HepG2 (cell line): ENCODE results near the gene SGMS1. TPM values are rescaled to one million over a fixed set of nuclear protein-coding genes. Genes with fewer than 3 reads are reported as not detected.

Experiments used
- NR2C2 ChIP-seq: sonication (generic); formaldehyde crosslinking; IDR thresholded peaks from 2 replicates; pipeline ENCODE4 v1.4.0; 2020; ENCODE audit warnings: missing genetic modification reagents, mild to moderate bottlenecking, moderate library complexity, borderline replicate concordance
- PTBP1 ChIP-seq: fragments of 200-400 bp; formaldehyde crosslinking; IDR thresholded peaks from 2 replicates; pipeline ENCODE4 v1.6.1; 2018; ENCODE audit warnings: low read length, low read depth; ENCODE audit not compliant: poor library complexity, severe bottlenecking
- SIX1 ChIP-seq: sonication (generic); formaldehyde crosslinking; IDR thresholded peaks from 2 replicates; pipeline ENCODE4 v1.4.0; 2020; ENCODE audit warnings: missing genetic modification reagents, borderline replicate concordance
- SPEN ChIP-seq: sonication (generic); formaldehyde crosslinking; IDR thresholded peaks from 2 replicates; pipeline ENCODE4 v1.5.1; 2020; ENCODE audit warnings: low read depth, mild to moderate bottlenecking, missing genetic modification reagents
- STAG1 ChIP-seq: sonication (generic); formaldehyde crosslinking; IDR thresholded peaks from 2 replicates; pipeline ENCODE4 v1.4.0; 2020; ENCODE audit warnings: missing genetic modification reagents
- XRCC5 ChIP-seq: fragments of 200-400 bp; formaldehyde crosslinking; optimal IDR thresholded peaks from 2 replicates; pipeline ENCODE3; 2017; ENCODE audit warnings: mild to moderate bottlenecking, low read length
- ZNF263 ChIP-seq: sonication (generic); formaldehyde crosslinking; IDR thresholded peaks from 2 replicates; pipeline ENCODE4 v1.4.0; 2020; ENCODE audit warnings: missing genetic modification reagents
- ZNF354B ChIP-seq: sonication (generic); formaldehyde crosslinking; IDR thresholded peaks from 2 replicates; pipeline ENCODE4 v1.8.0; 2022; ENCODE audit warnings: mild to moderate bottlenecking, missing genetic modification reagents
- ZNF607 ChIP-seq: sonication (generic); formaldehyde crosslinking; IDR thresholded peaks from 2 replicates; pipeline ENCODE4 v1.5.1; 2020; ENCODE audit warnings: missing genetic modification reagents, mild to moderate bottlenecking, borderline replicate concordance
- ZSCAN31 ChIP-seq: sonication (generic); formaldehyde crosslinking; IDR thresholded peaks from 2 replicates; pipeline ENCODE4 v1.5.0; 2020; ENCODE audit warnings: low read depth, mild to moderate bottlenecking, missing genetic modification reagents
- polyA plus RNA-seq, 8 experiments: library from polyadenylated mRNA; depleted of rRNA in 3 of 8; stranded (reverse) in 7 of 8; unstranded in 1 of 8; fragments of >200 nt; fragmentation: Illumina TruSeq in 4 of 8; extraction: Trizol in 4 of 8; gene quantifications; 2 replicates each; pipeline versions ENCODE4 v1.2.1 to v1.2.3, GENCODE V29; 2011 to 2016; ENCODE audit warnings: low read depth in 4 of 8, missing spikeins in 1 of 8, mixed read lengths in 1 of 8; ENCODE audit not compliant: insufficient read depth in 1 of 8
- total RNA-seq, 5 experiments: library from RNA; depleted of rRNA; stranded (reverse); fragments of >200 nt; fragmentation: Illumina TruSeq; extraction: Trizol; gene quantifications; 2 replicates each; pipeline ENCODE4 v1.2.3, GENCODE V29; 2016; ENCODE audit warnings: low read depth in 1 of 5
- TF ChIP-seq, protein P1 (sequence below), 2 experiments: sonication (generic) in 1 of 2; formaldehyde crosslinking in 1 of 2; IDR thresholded peaks; 2 replicates each; pipeline versions ENCODE4 v1.5.1 to v1.6.1; 2011 to 2020; ENCODE audit warnings: borderline replicate concordance in 1 of 2, low read depth in 1 of 2, low read length in 1 of 2, mild to moderate bottlenecking in 1 of 2, missing genetic modification reagents in 1 of 2, moderate library complexity in 1 of 2
- TF ChIP-seq, protein P2 (sequence below): sonication (generic); formaldehyde crosslinking; conservative IDR thresholded peaks from 2 replicates; pipeline ENCODE4 v1.4.0; 2020; ENCODE audit warnings: missing genetic modification reagents
- TF ChIP-seq, protein P3 (sequence below): IDR thresholded peaks from 2 replicates; pipeline ENCODE4 v1.6.1; 2016; ENCODE audit warnings: low read depth
- TF ChIP-seq, protein P4 (sequence below): sonication (generic); formaldehyde crosslinking; IDR thresholded peaks from 2 replicates; pipeline ENCODE4 v1.4.0; 2020; ENCODE audit warnings: missing genetic modification reagents
- TF ChIP-seq, protein P5 (sequence below): IDR thresholded peaks from 2 replicates; pipeline ENCODE4 v1.6.1; 2016; ENCODE audit warnings: missing compliant biosample characterization, missing genetic modification reagents, borderline replicate concordance
- TF ChIP-seq, protein P6 (sequence below), 2 experiments: sonication (generic) in 1 of 2; formaldehyde crosslinking in 1 of 2; IDR thresholded peaks; 2 replicates each; pipeline versions ENCODE4 v1.4.0 to v1.6.1; 2018 to 2020; ENCODE audit warnings: missing genetic modification reagents in 2 of 2, borderline replicate concordance in 1 of 2, low read depth in 1 of 2, mild to moderate bottlenecking in 1 of 2, missing biosample characterization in 1 of 2

The SGMS1 gene
- total and polyA plus RNA-seq, 2 of the 13 experiments (the other 11 are each of a cell fraction or from before 2014, with no cell fraction given) = 6.5 to 15.1 TPM

DNA sequence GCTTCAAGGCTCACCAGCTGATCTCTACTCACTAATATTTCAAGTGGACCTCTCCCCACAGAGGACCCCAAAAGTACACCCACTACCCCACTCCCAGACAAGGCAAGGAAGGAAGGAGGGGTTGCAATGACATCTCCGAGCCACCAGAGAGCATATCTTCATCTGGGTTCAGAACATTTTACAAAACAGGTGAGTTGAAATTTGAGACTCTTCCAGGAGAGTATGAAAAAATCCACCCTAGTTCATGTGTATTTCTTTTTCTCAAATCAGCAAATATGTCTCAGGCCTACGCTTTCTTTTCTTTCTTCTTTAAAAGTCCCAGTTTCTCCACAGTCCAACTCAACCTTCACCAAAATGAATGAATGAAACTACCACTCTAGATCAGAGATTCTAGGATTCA is 61.9 kb downstream of the SGMS1 start (continued):
- TF ChIP-seq, protein P1, sequence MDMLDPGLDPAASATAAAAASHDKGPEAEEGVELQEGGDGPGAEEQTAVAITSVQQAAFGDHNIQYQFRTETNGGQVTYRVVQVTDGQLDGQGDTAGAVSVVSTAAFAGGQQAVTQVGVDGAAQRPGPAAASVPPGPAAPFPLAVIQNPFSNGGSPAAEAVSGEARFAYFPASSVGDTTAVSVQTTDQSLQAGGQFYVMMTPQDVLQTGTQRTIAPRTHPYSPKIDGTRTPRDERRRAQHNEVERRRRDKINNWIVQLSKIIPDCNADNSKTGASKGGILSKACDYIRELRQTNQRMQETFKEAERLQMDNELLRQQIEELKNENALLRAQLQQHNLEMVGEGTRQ (IDR thresholded peaks at IDR 0.05; ENCODE audit: low read depth, low read length) = no peak
- TF ChIP-seq, protein P1 (CRISPR knock-in tag; IDR thresholded peaks at IDR 0.05; ENCODE audit: borderline replicate concordance) = no peak
- TF ChIP-seq PTBP1 = no peak
- no peak for TF ChIP-seq ZNF263 (CRISPR knock-in tag)
- peak; percentile 91 for TF ChIP-seq SIX1 (CRISPR knock-in tag)
- TF ChIP-seq, protein P2, sequence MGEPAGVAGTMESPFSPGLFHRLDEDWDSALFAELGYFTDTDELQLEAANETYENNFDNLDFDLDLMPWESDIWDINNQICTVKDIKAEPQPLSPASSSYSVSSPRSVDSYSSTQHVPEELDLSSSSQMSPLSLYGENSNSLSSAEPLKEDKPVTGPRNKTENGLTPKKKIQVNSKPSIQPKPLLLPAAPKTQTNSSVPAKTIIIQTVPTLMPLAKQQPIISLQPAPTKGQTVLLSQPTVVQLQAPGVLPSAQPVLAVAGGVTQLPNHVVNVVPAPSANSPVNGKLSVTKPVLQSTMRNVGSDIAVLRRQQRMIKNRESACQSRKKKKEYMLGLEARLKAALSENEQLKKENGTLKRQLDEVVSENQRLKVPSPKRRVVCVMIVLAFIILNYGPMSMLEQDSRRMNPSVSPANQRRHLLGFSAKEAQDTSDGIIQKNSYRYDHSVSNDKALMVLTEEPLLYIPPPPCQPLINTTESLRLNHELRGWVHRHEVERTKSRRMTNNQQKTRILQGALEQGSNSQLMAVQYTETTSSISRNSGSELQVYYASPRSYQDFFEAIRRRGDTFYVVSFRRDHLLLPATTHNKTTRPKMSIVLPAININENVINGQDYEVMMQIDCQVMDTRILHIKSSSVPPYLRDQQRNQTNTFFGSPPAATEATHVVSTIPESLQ = no peak
- no peak for TF ChIP-seq ZNF607
- no peak for TF ChIP-seq XRCC5
- TF ChIP-seq, protein P3, sequence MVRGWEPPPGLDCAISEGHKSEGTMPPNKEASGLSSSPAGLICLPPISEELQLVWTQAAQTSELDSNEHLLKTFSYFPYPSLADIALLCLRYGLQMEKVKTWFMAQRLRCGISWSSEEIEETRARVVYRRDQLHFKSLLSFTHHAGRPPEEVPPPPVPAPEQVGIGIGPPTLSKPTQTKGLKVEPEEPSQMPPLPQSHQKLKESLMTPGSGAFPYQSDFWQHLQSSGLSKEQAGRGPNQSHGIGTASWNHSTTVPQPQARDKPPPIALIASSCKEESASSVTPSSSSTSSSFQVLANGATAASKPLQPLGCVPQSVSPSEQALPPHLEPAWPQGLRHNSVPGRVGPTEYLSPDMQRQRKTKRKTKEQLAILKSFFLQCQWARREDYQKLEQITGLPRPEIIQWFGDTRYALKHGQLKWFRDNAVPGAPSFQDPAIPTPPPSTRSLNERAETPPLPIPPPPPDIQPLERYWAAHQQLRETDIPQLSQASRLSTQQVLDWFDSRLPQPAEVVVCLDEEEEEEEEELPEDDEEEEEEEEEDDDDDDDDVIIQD (CRISPR knock-in tag) = peak; percentile 22; the same call in 1 of the 2 replicates
- TF ChIP-seq ZNF354B = no peak
- peak; percentile 68 for TF ChIP-seq STAG1 (CRISPR knock-in tag)
- TF ChIP-seq, protein P4, sequence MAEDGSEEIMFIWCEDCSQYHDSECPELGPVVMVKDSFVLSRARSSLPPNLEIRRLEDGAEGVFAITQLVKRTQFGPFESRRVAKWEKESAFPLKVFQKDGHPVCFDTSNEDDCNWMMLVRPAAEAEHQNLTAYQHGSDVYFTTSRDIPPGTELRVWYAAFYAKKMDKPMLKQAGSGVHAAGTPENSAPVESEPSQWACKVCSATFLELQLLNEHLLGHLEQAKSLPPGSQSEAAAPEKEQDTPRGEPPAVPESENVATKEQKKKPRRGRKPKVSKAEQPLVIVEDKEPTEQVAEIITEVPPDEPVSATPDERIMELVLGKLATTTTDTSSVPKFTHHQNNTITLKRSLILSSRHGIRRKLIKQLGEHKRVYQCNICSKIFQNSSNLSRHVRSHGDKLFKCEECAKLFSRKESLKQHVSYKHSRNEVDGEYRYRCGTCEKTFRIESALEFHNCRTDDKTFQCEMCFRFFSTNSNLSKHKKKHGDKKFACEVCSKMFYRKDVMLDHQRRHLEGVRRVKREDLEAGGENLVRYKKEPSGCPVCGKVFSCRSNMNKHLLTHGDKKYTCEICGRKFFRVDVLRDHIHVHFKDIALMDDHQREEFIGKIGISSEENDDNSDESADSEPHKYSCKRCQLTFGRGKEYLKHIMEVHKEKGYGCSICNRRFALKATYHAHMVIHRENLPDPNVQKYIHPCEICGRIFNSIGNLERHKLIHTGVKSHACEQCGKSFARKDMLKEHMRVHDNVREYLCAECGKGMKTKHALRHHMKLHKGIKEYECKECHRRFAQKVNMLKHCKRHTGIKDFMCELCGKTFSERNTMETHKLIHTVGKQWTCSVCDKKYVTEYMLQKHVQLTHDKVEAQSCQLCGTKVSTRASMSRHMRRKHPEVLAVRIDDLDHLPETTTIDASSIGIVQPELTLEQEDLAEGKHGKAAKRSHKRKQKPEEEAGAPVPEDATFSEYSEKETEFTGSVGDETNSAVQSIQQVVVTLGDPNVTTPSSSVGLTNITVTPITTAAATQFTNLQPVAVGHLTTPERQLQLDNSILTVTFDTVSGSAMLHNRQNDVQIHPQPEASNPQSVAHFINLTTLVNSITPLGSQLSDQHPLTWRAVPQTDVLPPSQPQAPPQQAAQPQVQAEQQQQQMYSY (CRISPR knock-in tag) = no peak
- TF ChIP-seq, protein P5, sequence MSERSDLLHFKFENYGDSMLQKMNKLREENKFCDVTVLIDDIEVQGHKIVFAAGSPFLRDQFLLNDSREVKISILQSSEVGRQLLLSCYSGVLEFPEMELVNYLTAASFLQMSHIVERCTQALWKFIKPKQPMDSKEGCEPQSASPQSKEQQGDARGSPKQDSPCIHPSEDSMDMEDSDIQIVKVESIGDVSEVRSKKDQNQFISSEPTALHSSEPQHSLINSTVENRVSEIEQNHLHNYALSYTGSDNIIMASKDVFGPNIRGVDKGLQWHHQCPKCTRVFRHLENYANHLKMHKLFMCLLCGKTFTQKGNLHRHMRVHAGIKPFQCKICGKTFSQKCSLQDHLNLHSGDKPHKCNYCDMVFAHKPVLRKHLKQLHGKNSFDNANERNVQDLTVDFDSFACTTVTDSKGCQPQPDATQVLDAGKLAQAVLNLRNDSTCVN = no peak
- TF ChIP-seq ZSCAN31 (CRISPR knock-in tag) = no peak
- no peak for TF ChIP-seq SPEN (CRISPR knock-in tag)
- no peak for TF ChIP-seq NR2C2 (CRISPR knock-in tag)
- TF ChIP-seq, protein P6, sequence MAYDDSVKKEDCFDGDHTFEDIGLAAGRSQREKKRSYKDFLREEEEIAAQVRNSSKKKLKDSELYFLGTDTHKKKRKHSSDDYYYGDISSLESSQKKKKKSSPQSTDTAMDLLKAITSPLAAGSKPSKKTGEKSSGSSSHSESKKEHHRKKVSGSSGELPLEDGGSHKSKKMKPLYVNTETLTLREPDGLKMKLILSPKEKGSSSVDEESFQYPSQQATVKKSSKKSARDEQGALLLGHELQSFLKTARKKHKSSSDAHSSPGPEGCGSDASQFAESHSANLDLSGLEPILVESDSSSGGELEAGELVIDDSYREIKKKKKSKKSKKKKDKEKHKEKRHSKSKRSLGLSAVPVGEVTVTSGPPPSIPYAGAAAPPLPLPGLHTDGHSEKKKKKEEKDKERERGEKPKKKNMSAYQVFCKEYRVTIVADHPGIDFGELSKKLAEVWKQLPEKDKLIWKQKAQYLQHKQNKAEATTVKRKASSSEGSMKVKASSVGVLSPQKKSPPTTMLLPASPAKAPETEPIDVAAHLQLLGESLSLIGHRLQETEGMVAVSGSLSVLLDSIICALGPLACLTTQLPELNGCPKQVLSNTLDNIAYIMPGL (CRISPR knock-in tag; IDR thresholded peaks at IDR 0.05; ENCODE audit: borderline replicate concordance in 1 of 2, low read depth in 1 of 2) = 0 out of 4 replicates have a peak, but pooled peaks of 1 of the 2 experiments have one; percentile 28
